ENCODE results near the gene PRDM8. TPM values are rescaled to one million over a fixed set of nuclear protein-coding genes. Genes with fewer than 3 reads are reported as not detected.
A peak's percentile ranks its signal among the peaks of the same experiment; 100 is the strongest.

The PRDM8 gene
- total RNA-seq, 2 donors from 2014 or later: not detected

GRCh38 chr4:80206521-80207171 lies 9.3 kb downstream of the PRDM8 start:
- H3K27me3 Mint-ChIP-seq (ENCODE audit: insufficient read depth): peaks cover 92% of the 10 kb centered on the region

GRCh38 chr4:80207172-80207583 lies 9.9 kb downstream of the PRDM8 start:
- WGBS, 2 experiments (ENCODE audit: insufficient coverage in 1 of 2, insufficient read length in 1 of 2): 8 to 23% methylated on average over 2 to 27 of the region's 27 CpGs
- no peak for TF ChIP-seq CTCF (conservative IDR thresholded peaks at IDR 0.05)
- peaks cover 91% of the 10 kb centered on the region for H3K27me3 Mint-ChIP-seq (ENCODE audit: insufficient read depth)
- no peaks in the 10 kb centered on the region for H3K9me3 Mint-ChIP-seq
- no peak overlapping the region for H3K4me3 Mint-ChIP-seq
- peak; percentile 79 for DNase-seq
- H3K27ac Mint-ChIP-seq: no peak overlapping the region
- Histone ChIP-seq H3K4me3 (ENCODE audit: low read length) (no peak overlapping the region), H3K36me3 (ENCODE audit: control insufficient read depth, insufficient read depth, low read length) (no peaks in the 10 kb centered on the region), H3K9ac (ENCODE audit: extremely low read depth, low read length, poor library complexity, severe bottlenecking) (no peak overlapping the region), H3K27ac (ENCODE audit: low read depth, low read length) (no peak overlapping the region), H3K9me3 (ENCODE audit: control insufficient read depth, low read length) (no peaks in the 10 kb centered on the region), H3K27me3 (ENCODE audit: control insufficient read depth, insufficient read depth, low read length, poor library complexity, severe bottlenecking) (peaks cover 99% of the 10 kb centered on the region), H3K4me1 (ENCODE audit: control insufficient read depth, insufficient read depth, low read length) (no peaks in the 10 kb centered on the region)
- peaks cover 3% of the 10 kb centered on the region for H3K4me1 Mint-ChIP-seq
- H3K36me3 Mint-ChIP-seq (ENCODE audit: low read depth): no peaks in the 10 kb centered on the region

More at GRCh38 chr4:80206521-80207171, 9.3 kb downstream of the PRDM8 start:
- Mint-ChIP-seq H3K36me3 (ENCODE audit: low read depth) (no peaks in the 10 kb centered on the region), H3K4me3 (no peak overlapping the region), H3K9me3 (no peaks in the 10 kb centered on the region), H3K27ac (no peak overlapping the region), H3K4me1 (peaks cover 4% of the 10 kb centered on the region)
- H3K9ac ChIP-seq (ENCODE audit: extremely low read depth, low read length, poor library complexity, severe bottlenecking): no peak overlapping the region
- no peak for TF ChIP-seq CTCF (conservative IDR thresholded peaks at IDR 0.05)
- WGBS, 2 experiments (ENCODE audit: insufficient coverage in 1 of 2, insufficient read length in 1 of 2): 45 to 75% methylated on average over 12 to 29 of the region's 29 CpGs
- H3K4me1 ChIP-seq (ENCODE audit: control insufficient read depth, insufficient read depth, low read length): peaks cover 4% of the 10 kb centered on the region
- no peaks in the 10 kb centered on the region for H3K9me3 ChIP-seq (ENCODE audit: control insufficient read depth, low read length)
- DNase-seq: peak; percentile 53
- H3K4me3 ChIP-seq (ENCODE audit: low read length): no peak overlapping the region
- H3K36me3 ChIP-seq (ENCODE audit: control insufficient read depth, insufficient read depth, low read length): no peaks in the 10 kb centered on the region
- H3K27ac ChIP-seq (ENCODE audit: low read depth, low read length): no peak overlapping the region
- H3K27me3 ChIP-seq (ENCODE audit: control insufficient read depth, insufficient read depth, low read length, poor library complexity, severe bottlenecking): peaks cover 100% of the 10 kb centered on the region

- no peak overlapping the region for H3K4me3 ChIP-seq (ENCODE audit: low read length)
- no peaks in the 10 kb centered on the region for H3K9me3 ChIP-seq (ENCODE audit: control insufficient read depth, low read length)
- H3K36me3 ChIP-seq (ENCODE audit: control insufficient read depth, insufficient read depth, low read length): no peaks in the 10 kb centered on the region
- no peak overlapping the region for H3K27ac ChIP-seq (ENCODE audit: low read depth, low read length)
- Mint-ChIP-seq H3K9me3 (no peaks in the 10 kb centered on the region), H3K27ac (no peak overlapping the region), H3K36me3 (ENCODE audit: low read depth) (no peaks in the 10 kb centered on the region), H3K4me1 (peaks cover 3% of the 10 kb centered on the region), H3K27me3 (ENCODE audit: insufficient read depth) (peaks cover 93% of the 10 kb centered on the region), H3K4me3 (no peak overlapping the region)
- H3K27me3 ChIP-seq (ENCODE audit: control insufficient read depth, insufficient read depth, low read length, poor library complexity, severe bottlenecking): peaks cover 99% of the 10 kb centered on the region
- 76 to 79% methylated on average over 3 to 10 of the region's 10 CpGs for WGBS, 2 experiments (ENCODE audit: insufficient coverage in 1 of 2, insufficient read length in 1 of 2)
- DNase-seq: no peak
- no peak for TF ChIP-seq CTCF (conservative IDR thresholded peaks at IDR 0.05)
- no peaks in the 10 kb centered on the region for H3K4me1 ChIP-seq (ENCODE audit: control insufficient read depth, insufficient read depth, low read length)
- H3K9ac ChIP-seq (ENCODE audit: extremely low read depth, low read length, poor library complexity, severe bottlenecking): no peak overlapping the region
These were observed 10.4 kb downstream of the PRDM8 start for GRCh38 chr4:80207664-80208063.
